Epithelial cell of esophagus (primary cell): ENCODE data around the gene ANP32E.
"Not testable (repeated sequence)": the region's sequence is repeated elsewhere in the genome, so short reads cannot be mapped to it uniquely, and the experiment has no call there.

Source experiments
- DNase-seq: peaks from one replicate; pipeline ENCODE4 v3.0.0; 2010; ENCODE audit warnings: low read depth
- H3K4me3 ChIP-seq: 2 replicates; pipeline ENCODE4 v1.5.1; 2011; ENCODE audit warnings: mild to moderate bottlenecking, low read length, control low read depth
- CTCF ChIP-seq: IDR thresholded peaks from 2 replicates; pipeline ENCODE4 v1.5.1; 2011; ENCODE audit warnings: low read depth, mild to moderate bottlenecking, low read length, control low read depth, inconsistent platforms; ENCODE audit not compliant: insufficient read depth; ENCODE audit errors: missing control alignments

ANP32E gene

GRCh38 chr1:150212070-150212469 is 23.8 kb downstream of the ANP32E start:
- no peak for DNase-seq
- TF ChIP-seq CTCF, result no peak
- H3K4me3 ChIP-seq, result no peak overlapping the region

- no peak for DNase-seq
- H3K4me3 ChIP-seq, result no peak overlapping the region
- no peak for TF ChIP-seq CTCF
These were observed 25.2 kb downstream of the ANP32E start for GRCh38 chr1:150210706-150211105.

- no peak for TF ChIP-seq CTCF
- no peak for DNase-seq
- H3K4me3 ChIP-seq, result no peak overlapping the region
These were observed 25.8 kb downstream of the ANP32E start for GRCh38 chr1:150210091-150210490.

GRCh38 chr1:150208460-150208859 is 27.5 kb downstream of the ANP32E start:
- not testable (repeated sequence) for DNase-seq, H3K4me3 ChIP-seq

- TF ChIP-seq CTCF, result no peak
- DNase-seq, result no peak
- H3K4me3 ChIP-seq, result no peak overlapping the region
These were observed 28.5 kb downstream of the ANP32E start for GRCh38 chr1:150207281-150207971.

- no peak for DNase-seq
- no peak overlapping the region for H3K4me3 ChIP-seq
- TF ChIP-seq CTCF, result no peak
These were observed 39.5 kb downstream of the ANP32E start for GRCh38 chr1:150196417-150196816.

GRCh38 chr1:150194381-150195031 is 41.4 kb downstream of the ANP32E start:
- no peak overlapping the region for H3K4me3 ChIP-seq
- no peak for DNase-seq
- TF ChIP-seq CTCF, result no peak
